Stimulated activated CD8-positive, alpha-beta memory T cell treated with anti-CD3 and anti-CD28 coated beads, Interleukin-15, amount 100 ng/mL, for 48 hours (primary cell): ENCODE data around the gene PRKN.
"Not testable (repeated sequence)": the region's sequence is repeated elsewhere in the genome, so short reads cannot be mapped to it uniquely, and the experiment has no call there.

Experiments
- DNase-seq, 2 donors: peaks; one replicate each; pipeline ENCODE4 v3.0.0-alpha.2; 2020; ENCODE audit warnings: low read depth in 2 of 2

Gene PRKN

DNA sequence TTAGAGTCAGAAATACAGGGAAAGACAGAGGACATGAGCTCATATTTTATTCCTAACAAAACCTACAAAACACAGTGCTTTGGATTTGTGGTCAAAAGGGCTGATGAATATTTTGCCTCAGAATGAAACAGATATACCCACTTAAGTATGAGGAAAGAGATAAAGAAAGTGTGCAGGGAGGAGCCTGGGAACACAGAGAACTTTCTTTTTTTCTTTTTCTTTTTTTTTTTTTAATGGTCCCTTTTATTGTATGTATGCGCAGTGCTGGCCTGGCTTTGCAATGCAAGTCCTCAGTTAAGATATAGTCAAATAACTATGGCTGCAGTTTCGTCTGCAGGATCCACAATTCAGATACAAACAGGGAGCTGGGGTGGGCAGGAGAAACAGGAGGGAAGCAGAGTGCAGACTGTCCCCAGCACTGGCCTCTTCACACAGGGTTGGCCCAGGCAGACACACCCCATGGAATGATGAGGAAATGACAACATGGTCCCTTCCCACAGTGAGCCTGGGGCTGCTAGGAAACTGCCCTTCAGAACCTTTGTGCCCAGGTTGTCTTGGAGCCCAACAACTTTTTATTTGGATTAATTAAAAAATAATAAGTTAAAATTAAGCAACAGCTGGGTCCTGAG is 823.9 kb downstream of the PRKN start:
- DNase-seq, result no peak

DNA sequence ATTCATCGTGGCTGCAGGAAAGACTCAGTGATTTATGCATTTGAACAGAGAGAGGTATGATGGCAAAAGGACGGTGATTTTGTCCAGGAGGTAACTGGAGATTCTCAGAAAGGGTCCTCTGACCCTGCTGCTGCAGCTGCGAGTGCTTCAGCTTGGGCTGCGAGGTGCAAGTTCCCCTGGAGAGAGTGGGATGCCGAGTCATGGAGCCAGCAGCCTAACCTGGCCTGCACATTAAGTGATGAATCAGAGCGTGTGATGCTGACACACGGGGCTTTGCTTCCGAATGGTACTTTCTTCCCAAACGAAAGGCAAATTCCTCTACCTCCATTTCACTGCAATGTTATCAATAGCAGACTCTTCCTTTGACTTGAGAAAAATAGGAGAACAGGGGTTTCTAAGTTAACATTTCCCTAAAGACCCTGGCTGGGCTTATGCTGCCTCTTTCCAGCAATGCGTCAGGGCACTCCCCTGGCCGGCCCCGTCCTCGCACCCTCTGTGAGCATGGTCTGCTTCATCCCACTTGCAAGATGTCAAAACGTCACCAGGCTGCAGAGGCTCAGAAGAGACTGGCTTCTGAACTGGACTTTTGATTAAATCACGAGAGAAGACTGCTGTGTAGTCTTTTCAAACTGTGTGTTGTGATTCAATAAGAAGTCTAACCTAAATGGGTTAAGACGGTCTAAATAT is 825.7 kb downstream of the PRKN start:
- DNase-seq, result no peak

DNA sequence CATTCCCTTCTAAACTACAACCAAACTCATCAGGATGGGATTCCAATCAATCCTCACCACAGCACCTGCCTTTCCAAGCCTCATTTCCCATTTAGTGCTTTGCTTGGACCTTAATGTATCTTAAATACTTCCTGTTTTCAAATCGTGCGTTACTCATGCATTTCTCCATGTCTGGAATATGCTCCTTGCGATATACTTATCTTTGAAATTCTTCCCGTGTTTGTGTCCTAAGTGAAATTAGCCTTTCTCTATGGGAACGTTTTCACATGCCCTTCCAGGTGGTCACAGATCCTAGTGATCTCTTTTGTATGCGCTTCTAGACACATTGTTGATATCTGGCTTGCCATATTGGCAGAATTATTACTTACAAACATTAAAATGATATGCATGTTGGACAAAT is 833.1 kb downstream of the PRKN start:
- DNase-seq, result no peak

DNA sequence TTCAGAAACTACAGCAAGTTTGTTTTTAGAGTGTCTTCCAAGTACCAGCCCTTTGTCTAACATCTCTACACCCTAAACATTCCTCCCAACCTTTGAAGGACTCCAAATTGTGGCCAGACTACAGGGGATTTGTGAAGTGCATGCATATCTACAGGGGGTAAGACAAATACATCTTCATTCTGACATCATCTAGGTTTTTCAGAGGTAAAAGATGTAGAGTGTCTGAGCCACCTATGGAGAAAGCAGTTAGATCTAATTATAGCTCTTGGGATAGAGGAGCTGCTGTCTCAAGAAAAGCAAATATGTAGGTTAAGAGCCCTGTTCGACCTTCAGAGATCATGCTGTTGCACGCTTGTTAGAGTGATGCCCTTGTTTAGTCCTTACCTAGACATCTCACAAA is 836.0 kb downstream of the PRKN start:
- no peak for DNase-seq

DNA sequence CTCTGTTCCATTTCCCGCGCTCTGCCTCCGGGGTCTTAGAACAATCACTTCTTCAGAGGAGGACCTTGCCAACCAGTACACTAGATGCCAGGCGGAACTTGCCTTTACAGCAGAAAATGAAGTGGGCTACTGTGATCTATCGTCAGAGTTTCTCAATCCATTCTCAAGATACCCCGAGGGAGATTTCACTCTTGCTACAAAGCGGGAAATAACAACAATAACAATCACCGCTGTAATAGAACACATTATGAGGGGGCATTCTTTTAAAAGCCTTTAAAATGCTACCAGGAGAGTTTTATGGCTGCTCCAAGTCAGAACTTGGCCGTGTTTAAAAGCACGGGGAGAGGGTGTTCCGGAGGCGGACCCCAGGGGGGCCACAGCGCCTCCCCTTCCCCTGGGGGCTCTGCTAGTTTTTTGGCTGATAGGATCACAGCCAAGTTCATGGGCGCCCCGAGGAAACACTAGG is 836.7 kb downstream of the PRKN start:
- DNase-seq, result no peak

DNA sequence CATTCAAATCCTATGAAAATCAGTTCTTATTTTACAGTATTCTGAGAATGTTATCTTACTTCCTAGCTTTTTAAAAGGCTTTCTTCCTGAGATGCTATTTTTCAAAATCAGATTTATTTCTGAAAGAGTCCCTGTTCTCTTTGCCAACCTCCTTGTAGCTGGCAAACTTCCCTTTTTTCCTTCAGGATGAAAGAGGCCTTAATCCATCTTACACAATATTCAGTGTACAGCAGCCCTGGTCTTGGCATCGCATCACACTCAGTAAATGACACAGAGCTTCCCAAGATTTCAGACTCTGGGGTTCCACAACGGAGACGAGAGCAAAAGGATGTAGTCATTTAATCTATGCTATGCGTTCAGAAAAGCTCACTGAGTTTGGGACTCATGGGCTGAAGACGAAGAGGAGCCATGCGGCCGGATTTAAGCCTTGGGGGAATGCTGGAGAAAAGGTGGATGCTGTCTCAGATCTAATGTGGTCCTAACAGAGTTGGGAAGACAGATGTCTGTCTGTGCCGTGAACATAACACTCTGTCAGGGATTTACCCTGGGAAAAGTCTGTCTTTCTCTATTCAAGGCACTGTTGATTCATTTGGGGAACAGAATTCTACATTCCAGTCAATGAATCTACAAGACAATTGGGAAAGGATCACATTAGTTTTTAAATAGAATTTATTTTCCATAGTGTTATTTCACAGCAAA is 837.3 kb downstream of the PRKN start:
- DNase-seq, result no peak

DNA sequence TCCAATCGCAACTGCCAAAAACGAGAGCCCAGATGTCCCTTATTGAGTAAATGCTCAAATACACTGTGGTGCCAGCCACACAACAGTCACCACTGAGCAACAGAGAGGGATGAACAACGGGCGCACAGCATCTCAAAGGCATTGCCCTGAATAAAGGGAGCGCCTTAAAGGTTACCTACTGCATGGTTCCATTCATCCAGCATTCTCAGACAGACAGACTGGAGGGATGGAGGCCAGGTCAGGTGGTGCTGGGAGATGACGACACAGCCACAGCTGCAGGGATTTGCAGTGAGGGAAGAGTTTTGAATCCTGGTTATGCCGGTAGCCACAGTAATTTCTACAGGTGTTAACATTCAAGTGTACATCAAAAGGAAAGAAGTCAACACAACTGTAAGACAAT is 838.2 kb downstream of the PRKN start:
- DNase-seq, result no peak

DNA sequence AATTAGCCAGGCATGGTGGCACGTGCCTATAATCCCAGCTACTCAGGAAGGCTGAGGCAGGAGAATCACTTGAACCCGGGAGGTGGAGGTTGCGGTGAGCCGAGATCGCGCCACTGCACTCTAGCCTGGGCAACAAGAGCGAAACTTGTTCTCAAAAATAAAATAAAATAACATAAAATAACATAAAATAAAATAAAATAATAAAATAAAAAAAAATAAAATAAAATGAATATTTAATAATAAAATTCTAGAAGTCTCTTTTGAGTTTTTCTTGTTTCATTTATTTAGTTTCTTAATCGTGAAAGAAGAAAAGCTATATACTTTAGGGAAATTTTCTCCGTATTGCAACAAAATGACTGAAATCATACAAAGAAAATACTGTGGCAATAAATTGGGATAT is 841.0 kb downstream of the PRKN start:
- not testable (repeated sequence) for DNase-seq

DNA sequence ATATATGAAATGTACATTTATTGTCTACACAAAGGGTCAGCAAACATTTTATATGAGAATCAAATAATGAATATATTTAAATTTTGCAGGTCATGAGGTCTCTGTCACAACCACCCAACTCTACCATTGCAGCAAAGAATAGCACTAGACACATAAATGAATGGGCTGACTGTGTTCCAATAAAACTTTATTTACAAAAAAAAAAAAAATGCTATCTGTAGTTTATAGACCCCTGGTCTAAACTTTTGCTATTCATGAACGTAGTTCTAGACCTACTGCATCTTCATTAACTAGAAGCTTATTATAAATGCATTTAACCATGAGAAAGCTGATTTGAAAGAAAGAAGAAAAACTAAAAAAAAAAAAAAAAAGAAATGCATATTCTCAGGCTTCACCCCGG is 842.8 kb downstream of the PRKN start:
- DNase-seq, result no peak

DNA sequence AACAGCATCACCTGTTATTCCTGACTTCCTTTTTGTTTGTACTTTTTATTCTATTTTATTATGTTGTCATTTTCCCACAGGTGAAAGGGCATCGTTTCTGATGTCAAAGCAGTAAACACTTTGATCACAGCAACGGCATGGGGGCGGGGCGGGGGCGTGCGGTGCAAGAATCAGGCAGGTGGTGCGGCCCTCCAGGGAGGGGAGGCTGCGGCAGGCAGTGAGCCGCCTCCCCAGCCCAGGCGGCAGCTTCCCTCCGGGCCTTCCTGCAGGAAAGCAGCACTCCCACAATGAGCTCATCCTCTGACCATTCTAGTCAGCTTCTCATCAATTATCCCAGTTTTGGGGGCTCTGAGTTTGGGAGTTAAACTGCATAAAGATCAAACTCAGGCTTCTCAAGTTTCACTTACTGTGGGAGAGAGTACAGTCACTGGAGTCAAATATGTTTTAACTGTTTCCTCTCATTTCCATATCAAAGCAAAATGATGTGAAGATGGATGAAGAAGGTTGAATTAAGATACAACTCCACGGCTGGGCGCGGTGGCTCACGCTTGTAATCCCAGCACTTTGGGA is 845.3 kb downstream of the PRKN start:
- no peak for DNase-seq

DNA sequence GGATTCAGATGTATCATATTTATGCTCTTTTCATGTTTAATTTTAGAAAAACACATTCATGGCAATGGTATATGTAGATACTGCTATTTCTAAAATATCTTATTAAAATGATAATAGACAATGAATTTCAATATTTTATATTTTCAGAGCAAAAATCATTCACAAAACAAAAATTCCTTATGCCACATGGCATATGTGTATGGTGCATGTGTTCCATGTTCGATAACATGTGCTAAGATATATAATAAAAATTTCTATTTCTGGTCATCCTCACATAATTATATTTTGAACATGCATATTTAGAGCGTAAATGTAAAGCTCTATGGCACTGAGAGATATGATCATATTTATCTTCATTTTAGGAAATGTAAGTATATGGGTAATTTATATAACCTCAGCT is 847.5 kb downstream of the PRKN start:
- DNase-seq, result no peak

DNA sequence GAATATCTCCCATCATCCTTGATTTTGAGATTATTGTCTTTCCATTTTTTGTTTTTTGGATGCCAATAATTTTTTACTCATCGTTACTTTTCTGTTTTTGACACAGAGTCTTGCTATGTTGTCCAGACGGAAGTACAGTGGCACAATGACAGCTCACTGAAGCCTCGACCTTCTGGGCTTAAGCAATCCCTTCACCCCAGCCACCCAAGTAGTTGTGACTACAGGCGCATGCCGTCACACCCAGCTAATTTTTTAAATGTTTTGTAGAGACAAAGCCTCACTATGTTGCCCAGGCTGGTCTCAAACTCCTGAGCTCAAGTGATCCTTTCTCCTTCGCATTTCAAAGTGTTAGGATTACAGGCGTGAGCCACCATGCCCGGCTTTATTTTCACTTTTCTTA is 851.3 kb downstream of the PRKN start:
- no peak for DNase-seq

DNA sequence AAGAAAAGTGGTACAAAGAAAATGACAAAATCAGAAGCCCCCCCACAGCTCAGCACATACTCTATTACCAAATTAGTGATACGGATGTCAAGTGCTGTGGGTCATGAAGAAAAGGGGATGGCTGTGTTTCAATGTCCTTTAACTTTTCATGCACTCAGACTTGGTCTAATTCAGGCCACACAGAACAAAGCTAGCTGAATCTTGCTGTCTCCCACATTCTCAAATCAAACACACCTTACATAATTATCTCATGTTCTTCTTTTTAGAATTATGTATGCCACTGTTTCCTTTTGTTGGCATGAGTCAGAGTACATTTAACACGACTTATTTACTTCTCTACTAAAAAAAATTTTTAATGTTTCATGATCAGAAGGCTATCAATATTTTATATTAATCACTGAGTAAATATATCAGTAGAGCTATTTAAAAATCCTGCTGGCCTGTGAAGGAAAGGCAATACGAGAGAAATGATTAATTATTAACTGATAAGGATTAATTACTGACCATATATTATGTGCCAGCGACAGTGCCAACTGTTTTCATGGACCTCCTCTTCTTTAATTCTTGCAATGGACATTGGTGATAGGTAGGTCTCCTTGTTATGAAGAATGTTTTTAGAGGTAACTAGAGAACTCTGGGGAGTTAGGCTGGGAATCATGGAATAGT is 857.2 kb downstream of the PRKN start:
- DNase-seq, result no peak

DNA sequence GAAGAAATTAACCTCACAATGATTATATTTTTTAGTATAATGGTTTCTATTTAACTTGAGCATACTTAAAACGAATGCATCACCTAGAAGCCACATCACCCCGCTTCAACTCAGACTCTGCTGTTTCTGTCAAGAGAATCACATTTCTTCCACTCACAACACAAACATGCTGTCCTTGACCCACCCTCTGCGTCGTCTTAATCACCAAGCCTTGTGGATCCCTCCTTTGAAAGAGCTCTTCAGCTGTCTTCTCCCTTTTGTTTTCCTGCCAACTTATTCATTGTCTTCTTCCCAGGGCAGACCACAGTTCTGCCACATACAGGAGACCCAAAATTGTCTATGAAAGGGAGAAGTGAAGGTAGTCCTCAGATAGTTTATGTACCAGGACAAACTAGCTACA is 858.1 kb downstream of the PRKN start:
- DNase-seq, result no peak

DNA sequence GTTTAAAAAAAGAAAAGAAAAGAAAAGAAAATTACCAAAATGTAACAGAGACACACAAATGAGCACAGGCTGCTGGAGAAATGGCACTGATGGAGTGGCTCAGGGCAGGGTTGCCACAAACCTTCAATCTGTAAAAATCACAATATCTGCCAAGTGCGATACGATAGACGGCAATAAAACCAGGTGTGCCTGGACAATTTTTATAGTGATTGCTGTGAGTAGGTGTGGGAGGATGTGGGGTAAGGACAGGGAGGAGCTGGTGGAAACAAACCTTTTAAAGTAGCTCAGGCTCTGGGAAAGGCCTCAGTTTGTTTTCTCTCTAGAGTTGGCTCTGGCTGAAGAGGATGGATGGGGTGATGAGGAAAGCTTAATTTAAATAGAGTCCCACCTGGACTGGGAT is 861.0 kb downstream of the PRKN start:
- DNase-seq, result no peak

DNA sequence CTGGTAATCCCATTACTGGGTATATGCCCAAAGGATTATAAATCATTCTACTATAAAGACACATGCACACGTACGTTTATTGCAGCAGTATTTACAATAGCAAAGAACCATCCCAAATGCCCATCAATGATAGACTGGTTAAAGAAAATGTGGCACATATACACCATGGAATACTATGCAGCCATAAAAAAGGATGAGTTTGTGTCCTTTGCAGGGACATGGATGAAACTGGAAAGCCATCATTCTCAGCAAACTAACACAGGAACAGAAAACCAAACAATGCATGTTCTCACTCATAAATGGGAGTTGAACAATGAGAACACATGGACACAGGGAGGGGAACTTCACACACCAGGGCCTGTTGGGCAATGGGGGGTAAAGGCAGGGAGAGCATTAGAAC is 866.5 kb downstream of the PRKN start:
- not testable (repeated sequence) for DNase-seq

DNA sequence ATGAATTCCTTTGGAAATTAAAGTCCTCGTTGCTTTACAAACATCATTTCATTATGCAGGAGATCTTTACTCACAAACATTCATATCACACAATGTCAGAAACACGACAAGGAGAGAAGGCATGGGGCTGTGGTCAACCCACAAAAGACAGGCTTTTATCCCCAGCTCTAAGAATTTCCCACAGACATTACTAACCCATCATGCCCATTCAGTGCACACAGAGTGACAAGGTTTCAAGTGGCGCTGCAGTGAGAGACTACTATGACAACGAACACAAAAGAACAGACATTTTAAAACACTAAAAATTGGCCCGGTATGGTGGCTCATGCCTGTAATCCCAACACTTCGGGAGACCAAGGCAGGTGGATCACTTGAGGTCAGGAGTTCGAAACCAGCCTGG is 873.9 kb downstream of the PRKN start:
- no peak for DNase-seq

DNA sequence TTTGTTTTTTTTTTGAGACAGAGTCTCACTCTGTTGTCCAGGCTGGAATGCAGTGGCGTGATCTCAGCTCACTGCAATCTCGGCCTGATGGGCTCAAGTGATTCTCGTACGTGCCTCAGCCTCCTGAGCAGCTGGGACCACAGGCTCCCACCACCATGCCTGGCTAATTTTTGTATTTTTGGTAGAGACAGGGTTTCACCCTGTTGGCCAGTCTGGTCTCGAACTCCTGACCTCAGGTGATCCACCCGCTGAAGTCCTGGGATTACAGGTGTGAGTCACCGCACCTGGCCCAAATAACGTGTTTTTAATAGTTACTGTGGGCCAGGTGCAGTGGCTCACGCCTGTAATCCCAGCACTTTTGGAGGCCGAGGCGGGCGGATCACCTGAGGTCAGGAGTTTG is 876.1 kb downstream of the PRKN start:
- DNase-seq, result not testable (repeated sequence)

DNA sequence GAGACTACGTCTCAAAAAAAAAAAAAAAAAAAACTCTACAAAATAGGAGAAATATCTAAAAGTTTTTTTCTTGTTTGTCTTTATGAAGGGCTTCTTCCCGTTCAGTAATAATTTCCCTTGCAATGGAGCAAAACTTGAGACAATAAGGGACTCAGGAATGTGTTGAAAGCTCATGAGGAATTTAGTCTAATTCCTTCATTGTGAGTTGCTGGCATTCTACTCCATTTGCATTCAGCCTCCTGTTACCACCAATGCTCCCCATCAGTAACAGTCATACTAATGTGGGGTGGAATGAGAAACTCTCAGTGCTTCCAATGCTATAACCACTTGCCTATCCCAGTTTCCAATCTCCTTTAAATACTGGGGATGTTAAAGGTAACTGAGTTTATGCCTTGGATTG is 877.0 kb downstream of the PRKN start:
- DNase-seq, result no peak

DNA sequence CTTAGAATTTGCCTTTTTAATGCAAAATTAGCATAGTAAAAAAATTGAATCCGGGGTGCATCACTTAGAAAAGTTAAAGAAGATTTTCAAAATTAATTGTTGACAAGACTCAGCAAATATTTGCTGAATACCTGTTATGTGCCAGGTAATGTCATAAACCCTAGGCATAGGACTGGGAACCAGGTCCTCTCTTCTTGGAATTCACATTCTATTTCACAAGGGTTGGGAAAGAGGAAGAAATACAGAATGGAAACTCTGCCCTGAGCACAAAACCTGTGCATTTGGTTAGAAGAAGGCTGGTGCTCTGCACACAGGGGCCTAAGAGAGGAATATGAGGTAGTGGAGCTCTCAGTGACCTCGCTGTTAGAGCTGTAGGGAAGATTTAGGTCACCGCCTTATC is 879.9 kb downstream of the PRKN start:
- DNase-seq, result no peak

DNA sequence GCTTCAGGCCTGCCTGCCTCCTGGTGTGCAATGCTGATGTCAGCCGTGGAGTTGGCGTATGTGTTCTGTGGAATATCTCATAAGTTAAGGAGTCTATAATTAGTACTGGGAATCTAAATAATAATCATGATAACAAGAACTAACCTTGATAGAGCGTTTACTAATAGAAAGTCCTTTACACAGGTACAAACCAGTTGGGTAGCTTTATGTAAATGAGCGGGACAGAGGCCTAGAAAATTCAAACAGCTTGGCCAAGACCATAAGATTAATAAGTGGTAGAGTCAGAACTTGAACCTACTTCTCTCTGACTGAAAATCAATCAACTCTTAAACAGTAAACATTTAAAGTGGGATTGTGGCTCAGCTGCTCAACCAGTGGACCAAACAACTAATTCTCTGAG is 882.8 kb downstream of the PRKN start:
- no peak for DNase-seq

DNA sequence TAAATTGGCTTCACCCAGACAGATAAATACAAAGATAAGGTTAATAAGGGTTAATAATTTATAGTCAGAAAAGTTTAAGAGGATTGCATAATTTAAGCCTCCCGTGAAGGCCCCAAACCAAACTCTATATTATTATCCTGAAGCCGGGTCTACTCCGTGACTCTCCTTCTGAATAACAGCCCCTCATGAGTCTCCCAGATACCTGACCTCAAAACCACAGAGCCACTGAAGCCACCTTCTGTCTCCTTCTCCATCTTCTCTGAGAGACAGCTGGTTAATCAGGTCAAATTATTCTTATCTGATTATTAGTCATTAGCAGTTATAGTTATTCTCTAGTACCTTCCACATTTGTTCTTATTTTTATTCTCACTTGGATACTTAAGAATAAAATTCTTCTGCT is 884.5 kb downstream of the PRKN start:
- DNase-seq, result no peak
